Measurements from ENCODE around the gene NMNAT2.
"Not testable (repeated sequence)": the region's sequence is repeated elsewhere in the genome, so short reads cannot be mapped to it uniquely, and the experiment has no call there.

NMNAT2 gene

DNA sequence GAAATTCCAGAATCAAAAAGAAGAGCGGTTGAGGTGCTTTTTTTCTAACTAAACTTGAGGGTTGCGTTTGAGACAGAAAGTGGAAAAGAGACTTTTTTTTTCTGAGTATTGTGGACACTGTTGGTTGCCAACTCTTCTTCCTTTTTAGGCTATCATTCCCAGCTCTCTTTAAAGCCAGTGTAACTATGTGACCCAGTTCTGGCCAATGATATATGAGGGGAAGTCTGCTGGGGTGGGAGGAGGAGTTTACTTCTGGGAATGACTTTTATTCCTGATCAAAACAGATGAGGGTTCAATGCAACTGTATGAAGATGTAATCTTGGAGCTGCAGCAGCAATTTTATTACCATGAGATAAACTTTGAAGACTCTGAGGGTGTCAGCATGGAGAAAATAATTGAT is 17.3 kb upstream of the NMNAT2 start:
- no peaks in the 10 kb centered on the region for H3K4me1 ChIP-seq (ENCODE audit: insufficient read depth, low read length)
- no peaks in the 10 kb centered on the region for H3K36me3 ChIP-seq (ENCODE audit: insufficient read depth, low read length)
- H3K9ac ChIP-seq (ENCODE audit: low read depth, low read length) = no peak overlapping the region
- no peaks in the 10 kb centered on the region for H3K9me3 ChIP-seq (ENCODE audit: control insufficient read depth, insufficient read depth, low read length)

DNA sequence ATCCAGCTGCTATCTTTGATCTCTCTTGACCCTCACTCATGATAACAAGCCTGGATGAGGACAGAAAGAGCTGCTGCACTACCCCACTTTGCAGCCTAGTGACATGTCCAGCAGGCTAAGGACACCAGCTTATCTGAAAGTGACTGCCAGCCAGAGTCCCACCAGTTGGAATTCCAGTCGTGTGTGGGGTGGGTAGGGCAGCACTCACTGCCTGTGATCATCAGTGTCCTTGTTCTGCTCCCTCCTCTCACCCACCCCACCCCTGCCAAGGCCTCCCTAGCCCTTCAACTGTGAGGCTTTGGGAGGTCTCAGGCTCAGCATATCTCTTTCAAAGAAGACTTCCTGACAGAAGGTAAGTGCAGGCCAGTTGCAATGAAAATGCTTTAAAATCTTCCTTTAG is 15.5 kb upstream of the NMNAT2 start:
- H3K9ac ChIP-seq (ENCODE audit: low read depth, low read length) = no peak overlapping the region
- H3K36me3 ChIP-seq (ENCODE audit: insufficient read depth, low read length) = no peaks in the 10 kb centered on the region
- no peaks in the 10 kb centered on the region for H3K4me1 ChIP-seq (ENCODE audit: insufficient read depth, low read length)
- no peaks in the 10 kb centered on the region for H3K9me3 ChIP-seq (ENCODE audit: control insufficient read depth, insufficient read depth, low read length)

- no peaks in the 10 kb centered on the region for H3K4me1 ChIP-seq (ENCODE audit: insufficient read depth, low read length)
- no peak overlapping the region for H3K9ac ChIP-seq (ENCODE audit: low read depth, low read length)
These were observed 14.3 kb upstream of the NMNAT2 start for GRCh38 chr1:183432548-183432875.

DNA sequence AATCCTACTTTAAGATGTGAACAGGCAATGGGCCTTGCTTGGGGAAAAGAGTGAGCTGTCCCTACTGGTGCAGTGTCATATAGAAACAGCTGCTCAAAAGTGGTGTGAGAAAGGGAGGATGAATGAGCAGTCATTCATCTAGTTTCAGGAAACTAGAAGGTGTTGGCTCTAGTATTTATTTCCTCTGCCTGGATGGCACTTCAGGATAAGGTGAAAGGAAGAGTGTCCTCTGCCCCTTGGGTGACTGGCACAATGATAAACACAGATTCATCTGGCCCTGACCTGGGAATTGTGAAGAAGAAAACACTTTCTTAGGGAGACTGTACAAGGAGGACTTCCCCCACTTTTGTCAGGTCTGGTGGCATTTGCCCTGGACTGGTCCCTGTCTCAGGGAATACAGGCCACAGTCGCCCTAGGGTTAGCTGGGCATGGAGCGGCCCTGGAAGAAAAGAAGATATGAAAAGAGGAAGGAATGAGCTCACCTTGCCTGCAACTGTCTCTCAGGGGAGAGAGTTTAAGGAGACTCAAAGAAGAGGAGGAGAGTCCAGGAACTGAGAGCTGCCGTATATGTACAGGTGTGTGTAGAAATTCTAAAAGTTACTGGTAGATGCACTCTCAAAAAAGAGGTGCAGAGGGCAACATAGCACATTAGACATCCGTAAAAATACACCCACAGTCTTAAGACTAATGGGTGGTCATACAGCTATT is 13.8 kb upstream of the NMNAT2 start:
- H3K9ac ChIP-seq (ENCODE audit: low read depth, low read length) = no peak overlapping the region
- H3K9me3 ChIP-seq (ENCODE audit: control insufficient read depth, insufficient read depth, low read length) = no peaks in the 10 kb centered on the region
- H3K36me3 ChIP-seq (ENCODE audit: insufficient read depth, low read length) = no peaks in the 10 kb centered on the region
- no peaks in the 10 kb centered on the region for H3K4me1 ChIP-seq (ENCODE audit: insufficient read depth, low read length)

More at GRCh38 chr1:183432548-183432875, 14.3 kb upstream of the NMNAT2 start:
- no peaks in the 10 kb centered on the region for H3K9me3 ChIP-seq (ENCODE audit: control insufficient read depth, insufficient read depth, low read length)
- H3K36me3 ChIP-seq (ENCODE audit: insufficient read depth, low read length) = no peaks in the 10 kb centered on the region

GRCh38 chr1:183427591-183427990 is 9.4 kb upstream of the NMNAT2 start:
- H3K9me3 ChIP-seq (ENCODE audit: control insufficient read depth, insufficient read depth, low read length); H3K36me3 ChIP-seq (ENCODE audit: insufficient read depth, low read length); H3K9ac ChIP-seq (ENCODE audit: low read depth, low read length); H3K4me1 ChIP-seq (ENCODE audit: insufficient read depth, low read length): not testable (repeated sequence)

DNA sequence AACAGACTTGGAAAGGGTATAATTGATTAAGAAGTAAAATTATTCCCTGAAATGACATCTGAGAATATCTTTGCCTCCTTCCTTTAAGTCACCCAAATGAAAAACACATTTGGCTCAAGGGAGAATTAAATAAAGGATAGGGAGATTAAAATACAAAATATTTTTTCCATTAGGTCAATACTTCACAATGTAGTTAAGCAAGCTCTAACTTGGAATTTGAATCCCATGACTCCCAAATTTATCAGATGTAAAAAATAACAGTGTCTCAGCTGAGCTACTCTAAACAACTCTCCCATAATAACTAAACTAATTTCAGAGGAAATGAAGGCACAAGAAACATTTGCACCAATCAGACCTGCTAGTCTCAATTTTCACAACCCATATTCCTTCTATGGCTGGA is 6.5 kb upstream of the NMNAT2 start:
- Histone ChIP-seq H3K9ac (ENCODE audit: low read depth, low read length) (no peak overlapping the region), H3K36me3 (ENCODE audit: insufficient read depth, low read length) (no peaks in the 10 kb centered on the region), H3K9me3 (ENCODE audit: control insufficient read depth, insufficient read depth, low read length) (peaks cover 2% of the 10 kb centered on the region; the same call in 1 of the 2 replicates), H3K4me1 (ENCODE audit: insufficient read depth, low read length) (no peaks in the 10 kb centered on the region)

- no peaks in the 10 kb centered on the region for H3K36me3 ChIP-seq (ENCODE audit: insufficient read depth, low read length)
- H3K9ac ChIP-seq (ENCODE audit: low read depth, low read length) = no peak overlapping the region
- H3K4me1 ChIP-seq (ENCODE audit: insufficient read depth, low read length) = no peaks in the 10 kb centered on the region
- H3K9me3 ChIP-seq (ENCODE audit: control insufficient read depth, insufficient read depth, low read length) = peaks cover 2% of the 10 kb centered on the region; the same call in 1 of the 2 replicates
These were observed 5.4 kb upstream of the NMNAT2 start for GRCh38 chr1:183423541-183423940.

GRCh38 chr1:183419399-183419798 is 1.2 kb upstream of the NMNAT2 start:
- no peak overlapping the region for H3K9ac ChIP-seq (ENCODE audit: low read depth, low read length)
- no peaks in the 10 kb centered on the region for H3K36me3 ChIP-seq (ENCODE audit: insufficient read depth, low read length)
- H3K4me1 ChIP-seq (ENCODE audit: insufficient read depth, low read length) = no peaks in the 10 kb centered on the region; the same call in 1 of the 2 replicates
- H3K9me3 ChIP-seq (ENCODE audit: control insufficient read depth, insufficient read depth, low read length) = no peaks in the 10 kb centered on the region

GRCh38 chr1:183418696-183419095 is 516 bp upstream of the NMNAT2 start:
- Histone ChIP-seq H3K36me3 (ENCODE audit: insufficient read depth, low read length) (no peaks in the 10 kb centered on the region), H3K9ac (ENCODE audit: low read depth, low read length) (peak overlapping the region; percentile 51; the same call in 1 of the 2 replicates), H3K9me3 (ENCODE audit: control insufficient read depth, insufficient read depth, low read length) (no peaks in the 10 kb centered on the region), H3K4me1 (ENCODE audit: insufficient read depth, low read length) (no peaks in the 10 kb centered on the region; the same call in 1 of the 2 replicates)

- Histone ChIP-seq H3K9ac (ENCODE audit: low read depth, low read length) (peak overlapping the region; percentile 51; the same call in 1 of the 2 replicates), H3K4me1 (ENCODE audit: insufficient read depth, low read length) (no peaks in the 10 kb centered on the region; the same call in 1 of the 2 replicates), H3K9me3 (ENCODE audit: control insufficient read depth, insufficient read depth, low read length) (no peaks in the 10 kb centered on the region), H3K36me3 (ENCODE audit: insufficient read depth, low read length) (no peaks in the 10 kb centered on the region)
These were observed 1.1 kb downstream of the NMNAT2 start for GRCh38 chr1:183416850-183417771.

GRCh38 chr1:183414365-183414764 is 3.8 kb downstream of the NMNAT2 start:
- Histone ChIP-seq H3K36me3 (ENCODE audit: insufficient read depth, low read length) (no peaks in the 10 kb centered on the region), H3K4me1 (ENCODE audit: insufficient read depth, low read length) (no peaks in the 10 kb centered on the region; the same call in 1 of the 2 replicates), H3K9me3 (ENCODE audit: control insufficient read depth, insufficient read depth, low read length) (no peaks in the 10 kb centered on the region), H3K9ac (ENCODE audit: low read depth, low read length) (no peak overlapping the region)

DNA sequence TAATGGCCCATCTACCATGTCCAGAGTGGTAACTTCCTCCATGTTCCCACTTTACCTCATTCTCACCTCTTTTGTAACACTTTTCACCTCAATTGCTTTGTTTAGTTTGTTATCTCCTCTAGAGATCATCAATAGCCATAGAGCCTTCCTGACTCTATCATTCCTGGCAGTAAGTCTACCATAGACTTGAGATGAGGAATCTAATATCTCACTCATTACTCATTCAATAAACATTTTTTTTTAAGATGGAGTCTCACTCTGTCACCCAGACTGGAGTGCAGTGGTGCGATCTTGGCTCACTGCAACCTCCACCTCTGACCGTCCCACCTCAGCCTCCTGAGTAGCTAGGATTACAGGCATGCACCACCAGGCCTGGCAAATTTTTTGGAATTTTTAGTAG is 7.1 kb downstream of the NMNAT2 start:
- H3K9me3 ChIP-seq (ENCODE audit: control insufficient read depth, insufficient read depth, low read length) = no peaks in the 10 kb centered on the region
- H3K9ac ChIP-seq (ENCODE audit: low read depth, low read length) = no peak overlapping the region
- H3K36me3 ChIP-seq (ENCODE audit: insufficient read depth, low read length) = no peaks in the 10 kb centered on the region
- no peaks in the 10 kb centered on the region for H3K4me1 ChIP-seq (ENCODE audit: insufficient read depth, low read length)

DNA sequence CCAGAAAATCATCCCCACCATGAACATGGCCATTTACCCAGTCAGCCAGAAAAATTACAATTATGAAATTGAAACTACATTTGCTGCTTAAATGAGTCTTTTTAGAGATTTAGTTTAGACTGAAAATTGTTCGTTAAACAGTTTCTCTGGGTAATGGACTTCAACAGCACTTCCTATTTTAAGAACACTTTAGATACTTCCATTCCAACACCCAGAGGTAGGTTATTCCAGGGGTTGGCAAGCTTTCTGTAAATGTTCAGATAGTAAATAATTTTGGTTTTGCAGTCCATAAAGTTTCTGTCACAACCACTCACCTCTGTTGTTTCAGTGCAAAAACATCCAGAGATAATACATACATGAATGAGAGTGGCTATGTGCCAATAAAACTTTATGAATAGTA is 10.2 kb downstream of the NMNAT2 start:
- no peaks in the 10 kb centered on the region for H3K36me3 ChIP-seq (ENCODE audit: insufficient read depth, low read length)
- peaks cover 22% of the 10 kb centered on the region for H3K4me1 ChIP-seq (ENCODE audit: insufficient read depth, low read length)
- no peaks in the 10 kb centered on the region for H3K9me3 ChIP-seq (ENCODE audit: control insufficient read depth, insufficient read depth, low read length)
- H3K9ac ChIP-seq (ENCODE audit: low read depth, low read length) = no peak overlapping the region

DNA sequence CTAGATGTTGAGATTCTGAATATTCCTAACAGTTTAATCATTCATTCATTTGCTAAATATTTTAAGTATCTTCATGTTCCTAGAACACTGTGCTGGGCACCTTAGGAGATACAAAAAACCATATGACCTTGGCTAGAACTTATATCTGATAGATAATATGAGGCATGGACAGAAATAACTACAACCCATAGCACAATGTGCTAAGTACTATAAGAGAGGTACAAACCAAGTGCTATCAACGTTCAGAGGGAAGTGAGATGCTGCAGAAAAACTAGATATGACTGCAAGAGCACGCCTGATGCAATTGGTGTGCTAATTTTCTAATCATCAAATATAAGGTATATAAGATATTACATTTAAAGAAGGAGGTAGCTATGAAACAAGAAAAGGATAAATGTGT is 10.7 kb downstream of the NMNAT2 start:
- Histone ChIP-seq H3K9me3 (ENCODE audit: control insufficient read depth, insufficient read depth, low read length) (no peaks in the 10 kb centered on the region), H3K9ac (ENCODE audit: low read depth, low read length) (no peak overlapping the region), H3K4me1 (ENCODE audit: insufficient read depth, low read length) (peaks cover 23% of the 10 kb centered on the region), H3K36me3 (ENCODE audit: insufficient read depth, low read length) (no peaks in the 10 kb centered on the region)

DNA sequence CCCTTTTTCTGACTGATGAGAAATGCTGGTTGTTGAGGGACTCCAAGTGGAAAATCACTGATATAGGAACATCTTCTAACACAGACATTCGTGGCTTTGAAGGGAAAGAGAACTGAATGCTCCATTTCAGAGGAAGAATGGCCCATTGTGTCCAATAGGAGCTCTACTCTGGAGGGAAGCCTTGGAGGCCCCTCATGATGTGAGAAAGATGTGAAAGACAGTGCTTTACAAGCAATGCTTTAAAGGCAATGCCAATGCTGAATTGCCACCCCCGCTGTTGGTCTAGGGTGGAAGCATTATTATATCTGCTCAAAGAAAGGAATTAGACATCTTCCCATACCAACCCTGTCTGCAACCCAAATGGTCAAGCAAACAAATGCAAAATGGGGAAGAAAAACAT is 13.7 kb downstream of the NMNAT2 start:
- Histone ChIP-seq H3K9me3 (ENCODE audit: control insufficient read depth, insufficient read depth, low read length) (no peaks in the 10 kb centered on the region), H3K4me1 (ENCODE audit: insufficient read depth, low read length) (peaks cover 27% of the 10 kb centered on the region), H3K9ac (ENCODE audit: low read depth, low read length) (no peak overlapping the region), H3K36me3 (ENCODE audit: insufficient read depth, low read length) (no peaks in the 10 kb centered on the region)
